NCI-H748 (cell line): ENCODE data around the gene DUSP8.

Source experiments
- DNase-seq: peaks from one replicate; lab custom pipeline; 2025; ENCODE audit not compliant: unreplicated experiment; lab: John Stamatoyannopoulos, UW

Gene DUSP8

DNA sequence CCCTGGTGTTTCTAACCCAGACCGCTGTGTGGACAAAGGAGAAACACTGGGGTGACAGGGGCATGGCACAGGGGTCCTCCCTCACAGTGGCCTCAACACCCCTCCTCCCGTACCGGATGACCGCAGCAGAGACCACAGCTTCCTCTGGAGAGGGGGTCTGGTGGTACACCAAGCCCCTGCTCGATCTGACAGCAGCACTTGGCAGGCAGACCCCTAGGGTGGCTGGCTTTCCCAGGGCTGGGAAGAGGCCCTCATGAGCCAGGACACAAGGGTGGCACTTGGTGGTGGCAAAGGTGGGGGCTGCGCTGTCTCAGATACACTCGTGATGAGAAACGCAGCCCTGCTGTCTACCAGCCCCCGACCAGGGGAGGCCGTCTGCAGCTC, 38.7 kb downstream of the DUSP8 start:
- DNase-seq, result no peak

DNA sequence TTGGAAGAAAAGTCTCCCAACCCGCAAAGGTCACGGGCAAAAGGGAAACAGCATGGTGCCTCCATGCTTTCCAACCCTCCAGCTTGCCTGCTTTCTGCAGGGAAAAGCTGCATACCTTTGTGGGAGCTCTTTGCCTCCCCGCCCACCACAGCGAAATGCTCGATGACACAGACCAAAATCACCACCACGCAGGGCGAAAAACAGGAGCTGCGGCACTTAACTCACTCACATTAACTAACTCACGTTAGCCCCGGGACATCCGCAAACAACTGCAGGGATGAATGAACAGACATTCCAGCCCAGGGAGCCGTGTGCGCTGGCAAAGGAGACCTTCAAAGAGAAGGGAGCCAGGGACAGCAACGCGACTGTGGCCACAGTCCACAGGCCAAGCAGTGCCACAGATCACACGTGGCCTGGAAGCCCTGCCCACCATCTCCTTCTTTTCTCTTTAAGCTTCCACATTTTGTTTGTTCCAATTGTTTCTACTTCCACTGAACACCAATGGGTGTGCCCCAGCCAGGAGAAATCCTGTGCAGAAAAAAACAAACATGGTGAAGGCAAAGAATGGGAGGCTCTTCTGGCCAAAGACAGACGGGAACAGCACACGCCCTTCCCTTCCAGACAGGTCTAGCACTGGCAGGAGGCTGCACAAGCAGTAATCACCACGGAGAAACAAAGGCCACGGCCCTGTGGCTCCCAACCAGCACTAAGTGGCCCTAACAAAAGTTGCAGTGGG, 39.3 kb downstream of the DUSP8 start:
- no peak for DNase-seq

DNA sequence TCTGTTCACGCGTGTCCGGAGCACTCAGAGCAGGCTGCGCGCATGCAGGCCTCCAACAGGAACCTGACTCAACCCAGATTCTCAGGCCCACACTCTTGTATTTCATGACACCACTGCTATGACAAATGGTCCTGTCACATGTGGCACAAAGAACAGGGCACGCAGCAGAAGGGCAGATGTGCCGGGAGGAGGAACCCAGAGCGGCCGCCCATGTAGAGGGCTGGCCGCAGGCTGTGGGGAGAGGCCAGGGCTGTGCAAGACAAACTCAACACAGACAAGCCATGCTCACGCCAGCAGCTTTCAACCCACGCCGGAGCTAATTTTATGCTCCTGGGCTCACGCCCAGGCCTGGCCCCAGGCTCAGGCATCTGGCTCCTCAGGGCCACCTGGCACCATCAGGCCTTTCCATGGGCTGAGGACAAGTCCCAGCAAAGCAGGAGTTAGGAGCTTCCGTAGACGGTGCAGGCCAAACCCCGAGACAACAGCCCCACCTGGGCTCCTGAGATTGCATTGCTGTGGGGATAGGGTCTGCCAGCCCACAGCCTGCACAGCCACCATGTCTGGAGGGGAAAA, 40.0 kb downstream of the DUSP8 start:
- no peak for DNase-seq

DNA sequence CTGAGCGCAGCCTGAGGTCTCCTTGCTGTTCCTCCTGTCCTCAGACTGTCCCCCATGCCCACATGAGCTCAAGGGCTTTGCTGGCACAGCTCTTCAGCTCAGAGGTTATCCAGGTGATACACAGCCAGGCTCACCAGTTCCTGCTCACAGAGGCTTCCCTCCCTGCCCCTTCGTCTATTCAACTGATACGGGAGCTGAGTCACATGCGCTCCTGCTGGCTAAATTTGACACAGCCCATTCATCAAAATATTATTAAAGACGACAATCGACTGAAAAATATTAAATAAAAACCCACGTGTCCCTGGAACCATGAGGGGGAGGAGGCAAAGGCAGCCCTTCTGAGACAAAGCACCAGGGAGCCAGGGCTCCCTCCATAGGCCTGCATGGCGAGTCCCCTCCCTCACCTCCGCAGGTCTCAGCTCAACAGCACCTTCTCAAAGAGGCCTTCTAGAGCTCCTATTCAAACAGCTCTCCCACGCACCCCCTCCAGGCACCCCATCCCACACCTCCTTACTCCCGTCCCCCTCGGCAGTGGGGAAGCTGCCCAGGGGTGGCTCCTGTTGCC, 40.5 kb downstream of the DUSP8 start:
- no peak for DNase-seq

DNA sequence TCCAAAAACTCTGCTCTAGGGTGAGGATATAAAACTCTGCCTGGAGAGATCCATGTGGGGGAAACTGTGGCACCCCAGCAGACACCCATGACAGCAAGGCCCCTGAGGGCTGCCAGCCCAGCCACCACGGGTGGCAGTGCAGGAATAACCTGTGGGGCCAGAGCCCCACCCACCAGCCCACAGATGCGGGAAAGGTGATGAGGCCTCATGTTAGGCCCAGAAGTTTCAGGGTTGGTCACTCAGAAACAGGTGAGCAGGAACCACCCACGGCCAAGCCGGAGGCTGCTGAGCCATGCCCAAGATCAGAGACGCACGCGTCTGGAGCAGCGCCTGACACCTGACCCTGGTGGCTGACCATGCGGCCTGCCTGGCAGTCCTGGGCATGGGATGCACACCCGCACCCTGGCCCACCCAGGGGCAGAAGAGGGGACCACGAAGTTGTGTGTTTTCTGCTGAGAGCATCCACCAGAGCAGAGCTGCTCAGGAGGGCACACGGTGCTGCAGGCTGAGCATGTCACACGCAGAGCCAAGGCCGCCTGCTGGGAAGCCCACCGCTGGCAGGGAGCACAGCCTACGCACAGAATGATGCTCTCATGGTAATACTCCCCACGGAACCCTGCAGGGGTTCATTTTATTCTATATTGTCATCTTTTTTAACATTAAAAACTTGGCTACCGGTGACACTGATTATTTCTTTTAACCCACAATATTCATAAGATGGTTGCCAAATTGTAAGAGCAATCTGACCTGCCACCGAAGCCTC, 41.2 kb downstream of the DUSP8 start:
- no peak for DNase-seq

DNA sequence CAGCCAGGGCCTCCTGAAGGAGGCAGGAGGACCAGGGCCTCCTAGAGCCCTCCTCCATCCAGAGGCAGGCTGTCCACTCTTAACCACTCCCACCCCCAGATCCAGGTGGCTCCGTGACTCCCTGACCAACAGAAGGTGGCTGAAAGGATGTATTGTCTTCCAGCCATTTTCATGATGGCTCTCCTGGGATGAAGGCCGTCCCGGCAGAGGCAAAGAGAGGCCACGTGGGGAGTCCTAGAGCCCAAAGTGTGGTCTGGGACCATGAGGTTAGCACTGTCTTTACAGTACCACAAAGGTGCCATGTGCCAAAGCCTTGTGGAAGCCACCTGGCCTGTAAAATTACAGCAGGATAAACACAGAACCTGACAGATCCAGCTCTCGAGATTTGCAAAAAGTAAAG, 42.3 kb downstream of the DUSP8 start:
- no peak for DNase-seq

DNA sequence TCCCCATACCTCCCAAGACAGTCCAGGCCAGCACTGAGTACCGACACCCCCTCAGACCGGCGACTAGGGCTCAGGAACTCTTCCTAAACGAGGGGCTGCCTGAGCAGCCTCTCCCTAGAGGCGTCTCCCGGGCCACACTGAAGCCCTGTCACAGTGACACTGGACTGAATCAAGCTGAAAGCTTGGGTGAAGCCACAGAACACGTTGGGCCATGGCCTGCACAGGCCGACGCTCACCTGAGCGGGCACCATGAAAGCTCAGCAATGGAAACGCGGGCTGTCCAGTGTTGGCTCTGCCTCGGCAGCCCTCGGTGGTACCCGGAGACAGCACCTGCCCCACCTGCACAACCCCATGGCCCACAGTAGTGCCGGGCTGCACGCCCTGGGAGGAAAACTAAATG, 42.8 kb downstream of the DUSP8 start:
- DNase-seq, result no peak

DNA sequence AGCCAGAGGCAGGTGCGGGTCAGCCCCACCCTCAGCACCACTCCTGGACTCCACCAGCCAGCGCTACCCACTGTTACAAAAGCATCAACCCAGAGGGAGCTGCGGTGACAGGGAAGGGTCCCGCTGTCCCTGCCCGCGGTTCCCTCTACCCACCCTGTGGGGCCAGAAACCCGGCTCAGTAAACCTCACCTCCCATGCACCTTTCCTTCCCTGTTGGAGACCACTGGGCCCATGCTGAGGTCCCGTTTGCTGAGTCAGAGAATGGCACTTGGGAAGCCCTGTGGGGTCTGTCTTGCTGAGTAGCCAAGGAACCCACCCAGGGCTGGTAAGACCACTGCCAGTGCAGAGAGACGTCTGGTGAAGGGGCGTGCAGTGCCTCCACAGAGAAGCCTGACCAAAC, 43.4 kb downstream of the DUSP8 start:
- DNase-seq, result no peak

DNA sequence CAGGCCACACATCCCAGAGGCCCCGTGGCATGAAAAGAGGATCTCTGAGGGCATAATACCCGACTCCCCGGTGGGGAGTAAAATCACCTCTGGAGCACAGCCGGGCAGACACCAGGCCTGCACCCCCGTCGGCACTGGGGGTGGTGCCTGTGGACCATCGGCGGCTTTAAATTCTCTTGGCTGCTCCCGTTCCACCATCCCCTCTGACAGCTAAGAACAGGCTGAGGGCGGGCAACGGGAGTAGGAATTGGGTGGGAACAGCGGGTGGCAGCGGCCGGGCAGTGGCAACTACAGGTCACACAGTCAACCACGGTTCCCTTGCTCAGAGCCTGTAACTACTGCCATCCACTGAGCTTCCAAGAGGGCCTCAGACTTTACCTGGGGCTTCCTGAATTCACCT, 45.3 kb downstream of the DUSP8 start:
- DNase-seq, result no peak

DNA sequence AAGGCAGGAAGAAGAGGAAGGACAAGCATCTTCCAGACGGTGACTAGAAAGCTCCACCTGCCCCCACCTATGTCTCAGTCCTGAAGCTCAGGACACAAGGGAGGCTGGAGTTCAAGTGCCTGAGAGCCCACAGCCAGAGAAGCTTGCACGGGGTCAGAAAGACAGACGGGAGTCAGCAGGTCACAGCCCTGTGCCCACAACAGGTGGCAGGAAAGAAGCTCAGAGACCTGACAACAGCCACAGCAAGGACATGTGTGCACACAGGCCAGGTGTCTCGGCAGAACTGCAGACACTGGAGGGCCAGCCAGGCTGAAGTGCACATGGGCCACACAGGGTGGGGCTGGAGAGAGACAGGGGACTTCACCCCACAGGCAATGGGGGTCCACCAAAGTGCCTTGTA, 48.3 kb downstream of the DUSP8 start:
- DNase-seq, result no peak

DNA sequence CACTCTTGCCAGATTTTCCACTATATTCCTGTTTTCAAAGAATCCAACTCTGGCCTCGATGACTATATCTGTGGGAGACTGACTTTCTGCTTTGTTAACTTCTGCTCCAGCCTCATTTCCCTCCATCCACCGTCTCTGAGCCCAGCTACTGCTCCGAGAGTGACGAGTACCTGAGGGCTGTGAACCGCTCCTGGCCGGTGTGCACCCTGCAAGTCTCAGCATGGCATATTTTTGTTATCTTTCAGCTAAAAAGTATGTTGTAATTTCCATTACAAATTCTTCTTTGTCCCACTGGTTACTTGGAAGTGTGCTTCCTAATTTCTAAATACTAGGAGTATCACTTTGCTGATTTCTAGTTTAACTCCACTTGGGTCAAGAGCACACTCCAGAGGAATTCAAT, 49.0 kb downstream of the DUSP8 start:
- no peak for DNase-seq

DNA sequence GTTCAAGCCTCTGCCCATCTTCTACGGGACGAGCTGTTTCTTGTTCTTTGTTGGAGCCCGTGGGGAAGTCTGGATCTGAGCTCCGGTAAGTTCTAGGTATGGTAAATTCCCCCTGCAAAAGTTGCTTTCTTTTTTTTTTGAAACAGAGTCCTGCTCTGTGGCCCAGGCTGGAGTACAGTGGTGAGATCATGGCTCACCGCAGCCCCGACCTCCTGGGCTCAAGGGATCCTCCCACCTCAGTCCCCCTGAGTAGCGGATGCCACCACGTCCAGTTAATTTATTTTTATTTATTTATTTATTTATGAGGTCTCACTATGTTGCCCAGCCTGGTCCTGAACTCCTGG, 50.0 kb downstream of the DUSP8 start:
- no peak for DNase-seq

DNA sequence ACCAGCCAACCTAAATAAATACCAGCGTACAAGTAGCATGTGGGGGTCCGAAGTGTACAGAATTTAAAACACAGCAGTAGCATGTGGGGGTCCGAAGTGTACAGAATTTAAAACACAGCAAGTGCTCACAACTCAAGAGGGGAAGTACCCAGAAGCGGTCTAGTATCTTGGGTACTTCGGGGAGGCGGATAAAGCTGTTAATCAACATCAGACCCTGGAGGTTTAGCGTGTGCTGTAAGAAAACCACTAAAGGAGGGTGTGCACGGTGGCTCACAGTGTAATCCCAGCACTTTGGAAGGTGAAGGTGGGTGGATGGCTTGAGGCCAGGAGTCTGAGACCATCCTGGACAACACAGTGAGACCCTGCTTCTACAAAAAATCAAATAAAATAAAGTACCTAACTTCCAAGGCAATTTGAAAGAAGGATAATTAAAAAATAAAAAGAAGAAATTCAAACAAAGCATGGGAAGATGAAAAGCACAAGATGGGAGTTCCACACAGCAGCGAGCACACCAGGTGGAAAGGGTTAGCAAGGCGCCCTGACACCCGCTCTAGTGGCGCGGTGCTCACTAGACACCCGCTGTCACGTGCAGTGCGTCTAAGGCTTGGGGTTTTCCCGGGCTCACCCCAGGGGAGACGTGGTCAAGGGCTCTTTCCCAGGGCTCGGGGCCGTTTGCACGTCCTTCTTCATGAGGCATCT, 50.5 kb downstream of the DUSP8 start:
- no peak for DNase-seq

DNA sequence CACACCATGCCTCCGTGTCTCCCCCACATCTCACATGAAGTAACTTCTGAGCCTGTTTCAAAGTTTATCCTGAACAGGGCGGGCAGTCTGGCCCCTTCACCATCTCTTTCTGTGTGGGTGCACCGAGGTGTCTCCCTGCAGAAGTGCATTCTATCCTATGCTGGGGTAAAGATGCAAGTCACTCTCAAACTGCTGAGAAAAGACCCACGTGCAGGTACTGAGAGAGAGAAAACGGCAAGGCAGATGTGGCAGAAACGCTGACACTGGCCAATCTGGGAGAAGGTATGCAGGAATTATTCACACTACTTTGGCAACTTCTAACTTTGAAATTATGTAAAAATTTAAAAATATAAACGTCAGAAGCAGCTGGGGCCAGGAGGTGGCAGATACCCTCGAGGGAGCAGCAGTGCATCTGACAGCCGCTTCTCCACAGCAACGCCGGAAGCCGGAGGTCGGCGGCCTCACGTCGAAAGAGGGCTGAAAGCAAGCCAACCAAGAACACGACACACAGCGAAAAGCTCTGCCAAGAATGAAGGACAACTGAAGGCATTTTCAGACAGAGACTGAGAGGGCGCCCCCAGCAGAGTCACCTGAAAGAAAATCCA, 51.3 kb downstream of the DUSP8 start:
- DNase-seq, result no peak

DNA sequence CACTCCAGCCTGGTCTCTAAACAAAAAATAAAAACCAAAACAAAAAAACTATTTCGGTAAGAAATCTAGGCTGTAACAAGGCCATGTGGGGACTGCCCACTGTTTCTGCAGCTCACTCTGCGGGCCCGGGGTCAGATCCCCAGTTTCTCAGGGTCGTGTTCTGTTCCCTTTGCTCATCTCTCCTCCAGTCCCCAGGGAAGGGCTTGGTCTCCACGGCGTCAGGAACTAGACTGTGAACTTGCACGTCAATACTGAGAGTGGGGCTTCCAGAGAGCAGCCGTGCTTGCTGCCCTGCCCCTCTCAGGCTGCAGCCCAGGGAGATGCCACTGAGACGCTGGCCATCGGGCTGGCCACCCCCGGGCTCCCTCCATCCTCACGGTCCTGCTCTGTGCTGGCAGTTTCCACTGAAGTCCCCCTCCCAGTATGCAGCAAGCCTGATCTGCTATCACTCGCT, 51.8 kb downstream of the DUSP8 start:
- DNase-seq, result no peak

DNA sequence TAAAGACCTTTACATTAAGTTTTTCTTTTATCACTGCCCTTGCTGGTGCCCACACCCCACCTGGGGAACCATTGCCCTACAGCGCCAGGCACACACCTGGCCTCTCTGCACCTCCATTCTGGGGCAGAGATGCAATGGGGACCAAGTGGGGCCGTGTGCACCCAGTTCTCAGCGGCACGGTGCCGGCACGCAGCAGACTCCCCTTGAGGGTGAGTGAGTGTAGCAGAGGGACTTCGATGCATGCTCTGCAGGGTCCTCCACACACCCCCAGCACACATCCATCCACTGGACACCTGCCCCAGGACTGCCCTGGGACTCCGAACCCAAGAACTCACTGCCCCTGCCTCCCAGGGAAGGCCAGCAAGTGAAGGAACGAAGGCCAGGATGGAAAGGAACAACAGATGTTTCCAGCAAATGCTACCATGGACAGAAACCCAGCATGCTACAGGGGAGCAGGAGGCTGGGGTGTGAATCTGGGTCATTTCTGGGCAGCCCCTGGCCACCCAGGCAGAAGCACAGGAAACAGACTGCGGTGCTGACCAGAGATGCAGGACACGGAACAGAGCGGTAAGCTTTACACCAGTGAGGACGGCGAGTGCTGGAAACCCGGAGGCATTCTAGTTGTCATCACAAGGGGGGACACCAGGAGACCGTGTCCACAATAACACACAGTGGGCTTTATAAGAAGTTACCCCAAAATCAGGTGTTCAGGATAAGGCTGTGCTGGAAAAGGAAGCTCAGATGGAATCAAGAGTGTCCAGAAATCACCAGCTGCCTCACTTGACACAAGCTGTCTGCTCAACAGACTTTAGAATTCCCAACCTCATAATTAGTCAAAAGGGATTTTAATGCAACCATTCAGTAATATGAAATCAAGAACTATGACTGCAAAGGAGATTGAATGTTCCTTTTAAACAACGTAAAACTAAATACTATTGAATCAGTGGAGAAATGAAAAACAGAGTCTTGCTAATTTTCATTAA, 52.8 kb downstream of the DUSP8 start:
- no peak for DNase-seq

DNA sequence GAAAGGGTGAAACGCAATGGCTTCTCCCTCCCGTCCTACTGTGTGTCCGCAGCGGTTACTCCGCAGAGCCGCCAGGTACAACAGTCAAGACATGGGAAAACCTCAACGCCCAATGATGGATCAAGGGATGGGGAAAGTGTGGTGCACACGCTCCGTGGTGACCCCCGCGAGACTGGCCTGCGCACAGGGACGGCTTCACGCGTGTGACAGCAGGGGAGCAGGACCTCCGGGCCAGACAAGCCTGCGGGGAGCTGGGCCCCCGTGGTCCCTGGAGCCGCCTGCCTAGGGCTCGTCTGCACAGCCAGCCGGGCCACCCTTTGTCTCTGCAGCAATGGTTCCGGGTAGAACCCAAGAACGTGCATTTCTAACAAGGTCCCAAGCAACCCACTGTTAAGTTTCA, 53.8 kb downstream of the DUSP8 start:
- DNase-seq, result no peak

DNA sequence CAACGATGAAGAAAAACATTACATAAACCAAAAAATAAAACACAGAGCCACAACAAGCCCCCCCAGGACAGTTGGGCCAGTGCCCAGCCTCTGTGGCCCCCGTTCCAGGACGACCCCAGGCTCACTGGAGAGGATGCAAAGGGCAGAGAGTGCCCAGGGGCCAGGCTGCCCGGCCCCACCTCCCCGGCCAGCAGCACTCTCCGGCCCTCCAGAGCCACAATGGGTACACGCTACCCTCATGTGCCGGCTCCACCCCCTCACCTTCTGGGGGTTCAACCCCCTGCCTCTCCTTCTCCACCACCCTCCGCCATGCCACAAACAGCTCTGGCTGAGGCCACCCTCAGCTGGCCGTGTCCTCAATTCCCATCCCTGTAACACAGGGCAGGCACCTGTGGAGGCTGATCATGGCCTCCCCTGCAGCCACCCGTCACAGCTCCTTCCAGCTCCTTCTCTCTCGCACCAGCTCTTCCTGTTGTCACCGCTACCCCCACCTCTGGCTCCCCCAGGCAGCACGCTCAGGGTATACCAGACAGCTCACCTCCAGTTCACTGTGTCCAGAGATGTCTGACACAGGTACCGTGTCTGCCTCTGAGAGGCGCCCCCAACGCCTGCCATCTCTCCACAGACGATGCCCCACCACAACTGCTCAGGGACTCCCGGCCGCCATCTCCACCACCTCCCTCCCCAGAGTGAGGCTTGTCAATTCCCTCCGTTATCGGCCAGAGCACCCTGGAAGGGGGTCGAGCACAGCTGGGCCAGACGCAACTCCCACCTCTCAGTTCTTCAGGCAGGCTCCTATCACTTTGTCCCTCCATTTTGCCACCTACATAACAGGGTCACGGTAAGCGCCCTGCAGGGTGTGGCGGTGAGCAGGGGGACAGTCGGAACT, 54.7 kb downstream of the DUSP8 start:
- no peak for DNase-seq
